Measurements from ENCODE around the gene RBM28. TPM values are rescaled to one million over a fixed set of nuclear protein-coding genes. Genes with fewer than 3 reads are reported as not detected.

RBM28 gene
- total RNA-seq, 2 donors from 2014 or later, result 30.4 to 46.6 TPM

- no peak for ATAC-seq (replicated peaks)
- H3K4me3 Mint-ChIP-seq, result no peak overlapping the region
- no peaks in the 10 kb centered on the region for H3K27me3 Mint-ChIP-seq
- no peaks in the 10 kb centered on the region for H3K9me3 Mint-ChIP-seq
- no peaks in the 10 kb centered on the region for H3K36me3 Mint-ChIP-seq (ENCODE audit: low read depth)
- H3K4me1 Mint-ChIP-seq, result no peaks in the 10 kb centered on the region
- no peak overlapping the region for H3K27ac Mint-ChIP-seq
Observed at GRCh38 chr7:128380483-128381106, 36.9 kb upstream of the RBM28 start.

GRCh38 chr7:128379900-128380479, 36.3 kb upstream of the RBM28 start:
- Mint-ChIP-seq H3K4me1 (no peaks in the 10 kb centered on the region), H3K9me3 (no peaks in the 10 kb centered on the region), H3K36me3 (ENCODE audit: low read depth) (no peaks in the 10 kb centered on the region), H3K27ac (no peak overlapping the region), H3K4me3 (no peak overlapping the region), H3K27me3 (no peaks in the 10 kb centered on the region)
- no peak for ATAC-seq (replicated peaks)

DNA sequence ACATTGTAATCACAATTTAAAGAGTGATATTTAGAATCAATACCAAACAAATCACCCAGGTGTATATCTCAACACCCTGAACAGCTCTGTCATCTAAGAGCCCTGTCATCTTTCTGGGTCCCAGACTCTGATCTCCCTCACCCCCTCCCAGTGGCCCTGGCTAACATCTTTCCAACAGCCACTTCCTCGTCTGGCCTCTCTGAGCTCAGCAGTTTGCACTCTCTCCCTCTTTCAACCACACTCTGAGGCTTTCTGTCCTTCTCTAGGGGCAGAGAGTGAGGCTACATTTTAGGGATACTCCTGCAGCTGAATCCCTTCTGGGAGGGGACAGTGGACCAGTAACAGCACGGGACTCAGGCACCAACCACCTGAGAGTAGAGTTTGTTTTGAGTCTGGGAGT, 34.9 kb upstream of the RBM28 start:
- Mint-ChIP-seq H3K9me3 (no peaks in the 10 kb centered on the region), H3K4me1 (no peaks in the 10 kb centered on the region), H3K36me3 (ENCODE audit: low read depth) (no peaks in the 10 kb centered on the region), H3K27ac (no peak overlapping the region), H3K4me3 (no peak overlapping the region), H3K27me3 (peaks cover 3% of the 10 kb centered on the region)
- ATAC-seq (replicated peaks), result no peak

DNA sequence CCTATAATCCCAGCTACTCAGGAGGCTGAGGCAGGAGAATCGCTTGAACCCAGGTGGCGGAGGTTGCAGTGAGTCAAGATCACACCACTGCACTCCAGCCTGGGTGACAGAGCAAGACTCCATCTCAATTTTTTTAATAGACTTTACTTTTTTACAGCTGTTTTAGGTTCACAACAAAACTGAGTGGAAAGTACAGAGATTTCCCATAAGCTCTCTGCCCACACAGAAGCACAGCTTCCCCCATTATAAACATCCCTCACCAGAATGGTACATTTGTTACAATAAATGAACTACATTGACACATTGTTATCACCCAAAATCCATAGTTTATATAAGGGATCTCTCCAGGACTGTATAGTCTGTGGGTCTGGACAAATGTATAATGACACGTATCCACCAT, 32.4 kb upstream of the RBM28 start:
- Mint-ChIP-seq H3K27ac (no peak overlapping the region), H3K4me1 (no peaks in the 10 kb centered on the region), H3K36me3 (ENCODE audit: low read depth) (no peaks in the 10 kb centered on the region), H3K9me3 (no peaks in the 10 kb centered on the region), H3K4me3 (no peak overlapping the region), H3K27me3 (peaks cover 7% of the 10 kb centered on the region)
- no peak for ATAC-seq (replicated peaks)

DNA sequence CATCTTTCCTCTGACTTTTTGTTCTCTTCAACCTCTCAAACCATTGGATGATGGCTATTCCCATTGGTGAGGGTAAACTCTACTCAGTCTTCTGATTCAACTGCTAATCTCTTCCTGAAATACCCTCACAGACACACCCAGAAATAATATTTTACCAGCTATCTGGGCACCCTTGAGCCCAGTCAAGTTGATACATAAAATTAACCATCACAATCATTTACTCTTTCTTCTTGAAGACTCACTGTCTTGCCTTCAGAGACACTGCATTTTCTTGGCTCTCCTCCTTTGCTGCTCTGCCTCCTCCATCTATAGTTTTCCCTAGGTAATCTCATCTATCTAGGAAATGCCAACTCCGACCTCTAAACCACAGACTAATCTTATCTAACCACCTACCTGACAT, 30.3 kb upstream of the RBM28 start:
- Mint-ChIP-seq H3K4me3 (no peak overlapping the region), H3K4me1 (no peaks in the 10 kb centered on the region), H3K27ac (no peak overlapping the region), H3K9me3 (no peaks in the 10 kb centered on the region), H3K27me3 (peaks cover 10% of the 10 kb centered on the region), H3K36me3 (ENCODE audit: low read depth) (no peaks in the 10 kb centered on the region)
- no peak for ATAC-seq (replicated peaks)

- Mint-ChIP-seq H3K27ac (no peak overlapping the region), H3K27me3 (peaks cover 10% of the 10 kb centered on the region), H3K4me3 (no peak overlapping the region), H3K9me3 (no peaks in the 10 kb centered on the region), H3K4me1 (no peaks in the 10 kb centered on the region), H3K36me3 (ENCODE audit: low read depth) (no peaks in the 10 kb centered on the region)
- ATAC-seq (replicated peaks), result no peak
Observed at GRCh38 chr7:128373606-128374005, 29.9 kb upstream of the RBM28 start.

DNA sequence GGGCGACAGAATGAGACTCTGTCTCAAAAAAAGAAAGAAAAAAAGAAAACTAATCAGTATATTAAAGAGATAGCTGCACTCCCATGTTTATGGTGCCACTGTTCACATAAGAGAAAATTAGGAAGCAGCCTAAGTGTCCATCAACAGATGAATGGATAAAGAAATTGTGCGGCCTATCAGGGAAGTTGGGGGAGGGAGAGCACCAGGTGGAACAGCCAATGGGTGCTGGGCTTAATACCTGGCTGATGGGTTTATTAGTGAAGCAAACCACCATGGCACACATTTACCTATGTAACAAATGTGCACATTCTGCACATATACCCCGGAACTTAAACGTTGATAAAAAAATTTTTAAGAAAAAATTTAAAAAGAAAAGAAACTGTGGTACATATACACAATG, 26.8 kb upstream of the RBM28 start:
- Mint-ChIP-seq H3K36me3 (ENCODE audit: low read depth) (no peaks in the 10 kb centered on the region), H3K4me3 (no peak overlapping the region), H3K4me1 (no peaks in the 10 kb centered on the region), H3K27me3 (peaks cover 28% of the 10 kb centered on the region), H3K27ac (no peak overlapping the region), H3K9me3 (no peaks in the 10 kb centered on the region)
- ATAC-seq (replicated peaks), result no peak

DNA sequence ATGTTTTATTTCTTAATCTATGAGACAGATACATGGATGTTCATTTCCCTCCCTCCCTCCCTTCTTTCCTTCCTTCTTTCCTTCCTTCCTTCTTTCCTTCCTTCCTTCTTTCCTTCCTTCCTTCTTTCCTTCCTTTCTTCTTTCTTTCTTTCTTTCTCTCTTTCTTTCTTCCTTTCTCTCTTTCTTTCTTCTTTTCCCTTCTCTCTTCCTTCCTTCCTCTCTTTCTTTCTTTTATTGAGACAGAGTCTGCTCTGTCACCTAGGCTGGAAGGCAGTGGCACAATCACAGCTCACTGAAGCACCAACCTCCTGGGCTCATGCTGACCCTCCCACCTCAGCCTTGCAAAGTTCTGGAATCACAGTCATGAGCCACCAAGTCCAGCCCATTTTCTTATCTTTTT, 23.3 kb upstream of the RBM28 start:
- ATAC-seq (replicated peaks), result no peak
- Mint-ChIP-seq H3K27ac (no peak overlapping the region), H3K36me3 (ENCODE audit: low read depth) (no peaks in the 10 kb centered on the region), H3K4me3 (no peak overlapping the region), H3K27me3 (peaks cover 42% of the 10 kb centered on the region), H3K9me3 (no peaks in the 10 kb centered on the region), H3K4me1 (peaks cover 11% of the 10 kb centered on the region)

DNA sequence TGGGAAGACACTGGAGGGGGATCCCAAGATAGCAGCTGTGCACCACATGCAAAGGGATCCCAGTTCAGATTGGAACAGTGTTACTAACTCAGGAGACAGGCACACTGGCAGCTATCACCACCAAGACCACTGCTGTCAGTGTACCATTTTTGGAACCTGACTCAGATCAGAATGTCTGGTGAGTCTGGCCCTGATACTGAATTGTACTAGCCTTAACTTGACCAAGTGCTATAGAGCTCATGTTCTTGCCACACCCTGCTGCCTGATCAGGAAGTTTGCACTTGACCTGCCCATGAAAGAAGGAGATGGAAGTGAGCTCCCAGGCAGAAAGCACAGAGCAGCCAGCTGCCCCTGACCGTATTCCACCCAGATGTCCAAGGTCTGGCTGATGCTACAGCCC, 22.6 kb upstream of the RBM28 start:
- ATAC-seq (replicated peaks), result no peak
- peaks cover 40% of the 10 kb centered on the region for H3K27me3 Mint-ChIP-seq
- peaks cover 14% of the 10 kb centered on the region for H3K4me1 Mint-ChIP-seq
- no peak overlapping the region for H3K4me3 Mint-ChIP-seq
- no peaks in the 10 kb centered on the region for H3K9me3 Mint-ChIP-seq
- no peaks in the 10 kb centered on the region for H3K36me3 Mint-ChIP-seq (ENCODE audit: low read depth)
- H3K27ac Mint-ChIP-seq, result no peak overlapping the region

DNA sequence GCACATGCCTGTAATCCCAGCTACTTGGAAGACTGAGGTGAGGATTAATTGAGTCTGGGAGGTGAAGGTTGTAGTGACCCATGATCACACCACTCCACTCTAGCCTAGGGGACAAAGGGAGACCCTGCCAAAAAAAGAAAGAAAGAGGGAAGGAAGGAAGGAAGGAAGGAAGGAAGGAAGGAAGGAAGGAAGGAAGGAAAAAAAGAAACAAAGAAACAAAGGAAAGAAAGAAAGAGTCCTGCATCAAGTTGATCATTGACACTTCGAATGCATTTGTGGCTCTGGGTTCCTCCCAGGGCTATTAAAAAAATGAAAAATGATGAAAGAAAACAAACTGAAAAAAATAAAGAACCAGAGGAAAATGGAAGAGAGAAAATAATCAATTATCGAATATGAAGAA, 21.7 kb upstream of the RBM28 start:
- Mint-ChIP-seq H3K36me3 (ENCODE audit: low read depth) (no peaks in the 10 kb centered on the region), H3K27ac (no peak overlapping the region), H3K4me1 (peaks cover 20% of the 10 kb centered on the region), H3K4me3 (no peak overlapping the region), H3K9me3 (no peaks in the 10 kb centered on the region), H3K27me3 (peaks cover 42% of the 10 kb centered on the region)
- no peak for ATAC-seq (replicated peaks)

- Mint-ChIP-seq H3K27ac (no peak overlapping the region), H3K36me3 (ENCODE audit: low read depth) (no peaks in the 10 kb centered on the region), H3K4me3 (no peak overlapping the region), H3K4me1 (peaks cover 20% of the 10 kb centered on the region), H3K9me3 (no peaks in the 10 kb centered on the region), H3K27me3 (peaks cover 42% of the 10 kb centered on the region)
- ATAC-seq (replicated peaks), result no peak
Observed at GRCh38 chr7:128364166-128364870, 20.6 kb upstream of the RBM28 start.

DNA sequence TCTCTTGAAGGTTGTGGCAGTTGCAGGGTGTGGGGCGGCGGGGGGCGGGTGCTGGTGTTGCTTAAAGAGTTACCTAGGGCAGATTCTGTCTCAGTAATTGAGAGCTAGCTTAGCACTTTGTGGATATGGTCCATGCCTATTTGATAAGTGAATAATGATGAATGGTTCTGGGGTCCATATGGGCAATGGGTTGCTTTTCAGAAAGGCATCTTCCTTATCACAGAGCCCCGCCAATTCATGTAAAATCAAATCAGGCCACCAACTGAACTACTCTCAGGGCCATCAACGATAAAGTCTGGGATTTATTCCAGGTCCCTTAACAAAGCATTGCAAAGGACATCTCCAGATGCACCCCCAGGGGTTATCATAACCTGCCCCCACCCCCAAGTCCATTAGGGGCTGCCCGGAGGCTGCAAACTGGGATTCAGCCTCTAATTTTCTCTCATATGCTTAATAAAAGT, 19.6 kb upstream of the RBM28 start:
- H3K9me3 Mint-ChIP-seq, result no peaks in the 10 kb centered on the region
- ATAC-seq (replicated peaks), result no peak
- peaks cover 20% of the 10 kb centered on the region for H3K4me1 Mint-ChIP-seq
- H3K27me3 Mint-ChIP-seq, result peaks cover 42% of the 10 kb centered on the region
- H3K27ac Mint-ChIP-seq, result no peak overlapping the region
- no peaks in the 10 kb centered on the region for H3K36me3 Mint-ChIP-seq (ENCODE audit: low read depth)
- H3K4me3 Mint-ChIP-seq, result no peak overlapping the region

GRCh38 chr7:128362670-128363069, 19.0 kb upstream of the RBM28 start:
- Mint-ChIP-seq H3K27me3 (peaks cover 41% of the 10 kb centered on the region), H3K4me1 (peaks cover 20% of the 10 kb centered on the region), H3K27ac (no peak overlapping the region), H3K36me3 (ENCODE audit: low read depth) (no peaks in the 10 kb centered on the region), H3K4me3 (peak overlapping the region; percentile 78), H3K9me3 (no peaks in the 10 kb centered on the region)
- peak; percentile 94 for ATAC-seq (replicated peaks)

DNA sequence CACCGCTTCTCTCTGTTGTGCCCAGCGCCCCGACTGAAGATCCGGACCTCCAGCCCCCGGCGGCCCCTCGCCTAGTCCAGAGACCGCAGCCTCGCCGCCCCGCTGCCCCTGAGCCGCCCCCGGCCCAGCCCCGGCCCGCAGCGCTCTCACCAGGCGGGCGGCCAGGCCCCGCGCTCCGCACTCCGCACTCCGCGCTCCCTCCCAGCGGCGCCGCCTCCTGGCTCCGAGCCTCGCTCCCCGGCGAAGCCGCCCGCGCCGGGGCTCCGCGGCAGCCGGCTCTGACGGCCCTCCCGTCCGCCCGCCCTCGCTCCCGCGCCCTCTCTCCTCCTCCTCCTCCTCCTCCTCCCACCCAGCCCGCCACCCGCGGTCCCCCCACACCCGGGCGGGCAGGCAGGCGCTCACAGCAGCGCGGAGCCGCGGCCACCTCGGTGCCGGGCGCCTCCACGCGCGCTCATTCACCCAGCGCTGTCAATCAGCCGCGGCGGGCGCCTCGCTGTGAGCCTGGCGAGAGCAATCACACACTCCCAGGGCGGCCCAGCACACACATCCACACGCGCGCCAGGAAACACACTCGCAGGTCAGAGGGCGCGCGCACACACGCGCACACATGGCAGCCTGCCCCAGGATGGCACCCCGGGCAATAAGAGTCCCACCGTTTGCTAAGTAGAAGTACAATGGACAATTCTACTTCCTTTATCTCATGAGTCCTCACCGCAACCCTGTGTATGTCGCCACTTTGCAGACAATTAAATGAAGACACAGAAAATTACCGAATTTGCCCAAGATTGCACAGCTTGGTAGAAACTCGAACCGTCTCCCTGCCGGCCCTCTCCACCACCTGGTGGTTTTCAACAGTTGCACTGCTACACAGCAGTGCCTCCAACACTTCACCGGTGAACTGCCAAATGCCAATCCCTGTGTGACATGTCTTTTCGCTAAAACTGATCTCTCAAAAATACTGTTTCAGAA, 18.0 kb upstream of the RBM28 start, which contains the start of gene PRRT4:
PRRT4 (minus strand) TSS at position 280 of the 969 bp plus-strand sequence.
- Mint-ChIP-seq H3K4me3 (peak within 1 kb of the TSS; percentile 78), H3K9me3 (no peaks in the 10 kb centered on the region), H3K4me1 (peaks cover 20% of the 10 kb centered on the region), H3K27ac (peak within 1 kb of the TSS; percentile 1), H3K36me3 (ENCODE audit: low read depth) (no peaks in the 10 kb centered on the region), H3K27me3 (peaks cover 34% of the 10 kb centered on the region)
- peak; percentile 55 for ATAC-seq (replicated peaks)
